ENCODE data around the gene LRRC72.

GRCh38 chr7:16581286-16581685 is 54.7 kb downstream of the LRRC72 start:
- TF ChIP-seq CTCF (IDR thresholded peaks at IDR 0.05) (no peak), POLR2A (IDR thresholded peaks at IDR 0.05) (no peak)
